Type B pancreatic cell (in vitro differentiated cells): Measurements from ENCODE around the gene LHX5. TPM values are rescaled to one million over a fixed set of nuclear protein-coding genes. Genes with fewer than 3 reads are reported as not detected.

Source experiments
- DNase-seq: peaks from one replicate; pipeline ENCODE4 v3.0.0; 2021; ENCODE audit warnings: mixed read lengths; ENCODE audit not compliant: unreplicated experiment; ENCODE audit errors: extremely low spot score
- H3K27ac Mint-ChIP-seq: 2 replicates; pipeline ENCODE4 v1.8.0; 2021; ENCODE audit warnings: mild to moderate bottlenecking, mixed read lengths
- H3K27me3 Mint-ChIP-seq: 2 replicates; pipeline ENCODE4 v1.8.0; 2021; ENCODE audit warnings: mixed read lengths
- H3K36me3 Mint-ChIP-seq: 2 replicates; pipeline ENCODE4 v1.8.0; 2021; ENCODE audit warnings: mixed read lengths
- H3K4me1 Mint-ChIP-seq: one replicate; pipeline ENCODE4 v1.8.0; 2021; ENCODE audit warnings: mixed read lengths; ENCODE audit not compliant: unreplicated experiment
- H3K4me3 Mint-ChIP-seq: 2 replicates; pipeline ENCODE4 v1.8.0; 2021; ENCODE audit warnings: mild to moderate bottlenecking, mixed read lengths
- H3K9me3 Mint-ChIP-seq: 2 replicates; pipeline ENCODE4 v1.8.0; 2021; ENCODE audit warnings: mixed read lengths
- total RNA-seq: library from RNA; stranded (reverse); gene quantifications from 2 replicates; pipeline ENCODE4 v1.2.1, GENCODE V29; 2021; ENCODE audit warnings: low replicate concordance
- TF ChIP-seq, protein P1 (sequence below): fragments of 200-600 bp; sonication (generic); conservative IDR thresholded peaks from 2 replicates; pipeline ENCODE4 v1.5.0; 2021; ENCODE audit warnings: antibody characterized with exemption, mild to moderate bottlenecking

The LHX5 gene
- total RNA-seq, 1 donor from 2014 or later: 0.12 TPM

DNA sequence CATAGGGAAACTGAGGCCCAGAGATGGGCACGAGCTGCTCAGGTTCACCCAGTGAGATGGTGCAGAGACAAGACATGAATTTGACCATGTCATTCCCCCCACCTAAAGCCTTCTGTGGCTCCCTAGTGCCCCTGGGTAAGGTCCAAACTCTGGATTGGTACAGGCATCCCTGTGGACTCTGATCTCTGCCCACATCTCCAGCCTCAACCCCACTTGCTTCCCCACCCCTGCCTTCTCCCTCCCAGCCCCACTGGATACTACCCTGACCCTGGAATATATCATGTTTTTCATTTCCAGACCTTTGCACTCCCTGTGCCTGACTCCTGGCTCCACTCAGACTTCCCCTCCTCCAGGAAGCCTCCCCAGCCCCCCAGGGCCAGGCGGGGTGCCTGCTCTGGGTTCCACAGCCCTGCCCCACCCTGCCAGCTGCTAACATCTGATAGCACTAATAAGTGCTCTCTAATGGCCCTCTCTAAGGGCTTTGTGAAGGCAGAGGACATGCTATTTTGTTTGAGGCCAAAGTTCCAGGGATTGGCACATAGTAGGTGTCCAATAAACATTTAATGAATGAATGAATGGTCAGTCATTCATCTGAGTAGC is 50.6 kb downstream of the LHX5 start:
- Mint-ChIP-seq H3K4me1 (peaks cover 20% of the 10 kb centered on the region), H3K36me3 (no peaks in the 10 kb centered on the region), H3K27ac (no peak overlapping the region), H3K9me3 (no peaks in the 10 kb centered on the region), H3K27me3 (peaks cover 4% of the 10 kb centered on the region), H3K4me3 (no peak overlapping the region)
- TF ChIP-seq, protein P1, sequence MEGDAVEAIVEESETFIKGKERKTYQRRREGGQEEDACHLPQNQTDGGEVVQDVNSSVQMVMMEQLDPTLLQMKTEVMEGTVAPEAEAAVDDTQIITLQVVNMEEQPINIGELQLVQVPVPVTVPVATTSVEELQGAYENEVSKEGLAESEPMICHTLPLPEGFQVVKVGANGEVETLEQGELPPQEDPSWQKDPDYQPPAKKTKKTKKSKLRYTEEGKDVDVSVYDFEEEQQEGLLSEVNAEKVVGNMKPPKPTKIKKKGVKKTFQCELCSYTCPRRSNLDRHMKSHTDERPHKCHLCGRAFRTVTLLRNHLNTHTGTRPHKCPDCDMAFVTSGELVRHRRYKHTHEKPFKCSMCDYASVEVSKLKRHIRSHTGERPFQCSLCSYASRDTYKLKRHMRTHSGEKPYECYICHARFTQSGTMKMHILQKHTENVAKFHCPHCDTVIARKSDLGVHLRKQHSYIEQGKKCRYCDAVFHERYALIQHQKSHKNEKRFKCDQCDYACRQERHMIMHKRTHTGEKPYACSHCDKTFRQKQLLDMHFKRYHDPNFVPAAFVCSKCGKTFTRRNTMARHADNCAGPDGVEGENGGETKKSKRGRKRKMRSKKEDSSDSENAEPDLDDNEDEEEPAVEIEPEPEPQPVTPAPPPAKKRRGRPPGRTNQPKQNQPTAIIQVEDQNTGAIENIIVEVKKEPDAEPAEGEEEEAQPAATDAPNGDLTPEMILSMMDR: no peak
- DNase-seq: no peak

DNA sequence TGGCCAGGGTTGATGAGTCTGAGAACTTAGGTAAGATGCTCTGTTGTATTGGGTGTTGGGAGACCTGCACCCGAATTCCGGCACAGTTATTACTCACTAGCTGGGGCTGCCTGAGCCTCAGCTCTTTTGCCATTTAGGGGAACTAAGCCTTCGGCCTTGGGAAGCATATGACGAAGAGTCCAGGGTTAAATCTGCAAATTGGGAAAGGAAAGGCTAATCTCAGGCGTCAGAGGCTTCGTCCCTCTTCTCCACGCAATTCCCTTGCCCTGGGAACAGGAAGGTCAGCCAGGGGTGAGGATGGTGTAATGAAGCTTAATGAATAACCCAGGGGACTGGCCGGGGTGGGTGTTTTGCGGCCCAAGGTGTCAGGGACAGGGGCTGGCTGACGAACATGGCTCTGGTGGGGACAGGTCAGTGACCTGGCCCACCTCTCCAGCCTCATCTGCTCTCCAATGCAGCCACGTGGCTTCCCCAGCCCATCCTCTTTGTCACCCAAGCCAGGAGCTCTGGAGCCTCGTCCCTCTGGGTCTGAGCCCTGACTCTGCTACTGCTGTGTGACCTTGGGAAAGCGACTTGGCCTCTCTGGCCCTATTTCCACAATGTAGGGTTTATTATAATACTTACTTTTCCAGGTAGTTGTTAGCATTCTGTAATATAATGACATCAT is 53.3 kb downstream of the LHX5 start:
- Mint-ChIP-seq H3K36me3 (no peaks in the 10 kb centered on the region), H3K4me1 (peaks cover 20% of the 10 kb centered on the region), H3K27me3 (no peaks in the 10 kb centered on the region), H3K27ac (no peak overlapping the region), H3K4me3 (no peak overlapping the region), H3K9me3 (no peaks in the 10 kb centered on the region)
- TF ChIP-seq, protein P1: no peak
- no peak for DNase-seq

DNA sequence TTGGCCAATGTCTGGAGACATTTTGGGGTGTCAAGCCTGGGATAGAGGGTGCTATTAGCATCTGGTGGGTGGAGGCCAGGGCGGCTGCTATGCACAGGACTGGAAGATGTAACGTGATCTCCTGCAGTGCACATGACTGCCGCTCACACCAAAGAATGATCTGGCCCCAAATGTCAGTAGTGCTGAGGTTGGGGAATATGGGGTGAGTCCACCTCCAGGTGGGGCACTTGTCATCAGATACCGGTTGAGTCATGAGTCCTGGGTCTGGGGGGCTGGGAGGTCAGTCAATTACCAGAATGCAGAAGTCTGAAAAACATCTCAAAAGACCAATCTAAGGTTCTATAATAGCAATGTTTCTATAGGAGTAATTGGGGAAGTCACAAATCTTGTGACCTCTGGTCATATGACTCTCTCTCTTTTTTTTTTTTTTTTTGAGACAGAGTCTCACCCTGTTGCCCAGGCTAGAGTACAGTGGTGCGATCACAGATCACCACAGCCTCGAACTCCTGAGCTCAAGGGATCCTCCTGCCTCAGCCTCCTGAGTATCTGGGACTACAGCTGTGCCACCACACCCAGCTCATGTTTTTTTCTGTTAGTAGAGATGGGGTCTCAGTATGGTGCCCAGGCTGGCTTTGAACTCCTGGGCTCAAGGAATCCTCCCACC is 55.4 kb downstream of the LHX5 start:
- H3K4me1 Mint-ChIP-seq: peaks cover 13% of the 10 kb centered on the region
- peaks cover under 1% of the 10 kb centered on the region for H3K27me3 Mint-ChIP-seq
- H3K36me3 Mint-ChIP-seq: no peaks in the 10 kb centered on the region
- H3K4me3 Mint-ChIP-seq: no peak overlapping the region
- no peak overlapping the region for H3K27ac Mint-ChIP-seq
- TF ChIP-seq, protein P1: no peak
- DNase-seq: no peak
- no peaks in the 10 kb centered on the region for H3K9me3 Mint-ChIP-seq

DNA sequence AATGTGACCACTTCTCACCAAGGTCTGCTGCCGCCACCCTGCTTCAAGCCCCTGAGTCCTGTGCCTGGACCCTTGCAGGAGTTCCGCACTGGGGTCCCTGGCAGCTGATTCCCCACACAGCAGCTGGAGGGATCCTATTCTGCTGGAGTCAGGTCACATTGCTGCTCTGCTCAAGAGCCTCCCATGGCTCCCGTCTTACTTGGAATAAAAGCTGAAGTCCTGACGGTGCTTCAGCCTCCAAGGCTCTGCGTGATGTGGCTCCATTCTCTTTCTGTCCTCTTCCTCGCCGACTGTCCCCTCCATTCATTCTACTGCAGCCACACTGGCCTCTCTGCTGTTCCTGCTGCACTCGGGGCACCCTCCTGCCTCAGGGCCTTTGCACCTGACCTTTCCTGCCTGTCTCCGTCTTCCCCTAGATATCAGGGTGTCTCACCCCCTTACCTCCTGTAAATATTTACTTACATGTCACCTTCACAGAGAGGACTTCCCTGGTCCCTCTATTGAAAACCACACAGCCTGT is 57.1 kb downstream of the LHX5 start:
- no peak overlapping the region for H3K27ac Mint-ChIP-seq
- TF ChIP-seq, protein P1: no peak
- peaks cover 4% of the 10 kb centered on the region for H3K27me3 Mint-ChIP-seq
- DNase-seq: no peak
- no peaks in the 10 kb centered on the region for H3K9me3 Mint-ChIP-seq
- H3K4me1 Mint-ChIP-seq: peaks cover 13% of the 10 kb centered on the region
- H3K4me3 Mint-ChIP-seq: no peak overlapping the region
- H3K36me3 Mint-ChIP-seq: no peaks in the 10 kb centered on the region

DNA sequence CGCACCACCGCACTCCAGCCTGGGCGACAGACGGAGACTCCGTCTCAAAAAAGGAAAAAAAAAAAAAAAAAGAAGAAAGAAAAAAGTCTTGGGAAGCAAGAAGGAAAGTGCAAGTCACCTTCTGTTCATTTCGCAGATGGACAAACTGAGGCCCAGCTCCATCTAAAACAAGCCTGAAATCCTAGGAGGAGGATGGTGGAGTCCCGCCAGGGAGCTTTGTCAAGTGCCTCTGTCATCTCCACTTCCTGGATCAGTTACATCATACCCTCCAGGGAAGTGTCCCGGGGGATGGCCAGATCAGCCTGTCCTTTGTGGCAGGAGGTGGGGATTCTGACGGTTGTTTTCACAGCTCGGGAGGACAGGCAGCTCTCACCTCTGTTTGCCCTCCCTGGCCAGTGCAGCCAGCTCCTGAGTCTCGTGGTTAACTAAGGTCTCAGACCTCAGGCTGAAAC is 58.2 kb downstream of the LHX5 start:
- no peak for DNase-seq
- H3K27ac Mint-ChIP-seq: no peak overlapping the region
- H3K36me3 Mint-ChIP-seq: no peaks in the 10 kb centered on the region

More for the DNA sequence above, 58.2 kb downstream of the LHX5 start:
- no peaks in the 10 kb centered on the region for H3K9me3 Mint-ChIP-seq
- H3K4me3 Mint-ChIP-seq: no peak overlapping the region
- H3K4me1 Mint-ChIP-seq: peaks cover 5% of the 10 kb centered on the region
- H3K27me3 Mint-ChIP-seq: peaks cover 4% of the 10 kb centered on the region
- TF ChIP-seq, protein P1: no peak

Other genes starting within 250 kb of the LHX5 start
- 29.6 and 77.7 TPM in 2 replicates for gene SLC8B1, start 136.8 kb downstream of the LHX5 start, total RNA-seq
- gene PLBD2, start 113.3 kb downstream of the LHX5 start, total RNA-seq: 39.0 and 45.4 TPM in 2 replicates
- not detected in 2 replicates for gene SDS, start 68.0 kb downstream of the LHX5 start, total RNA-seq
- 4.5 and 5.3 TPM in 2 replicates for gene SDSL, start 49.5 kb downstream of the LHX5 start, total RNA-seq